ENCODE data around the gene DNAH5.

DNA sequence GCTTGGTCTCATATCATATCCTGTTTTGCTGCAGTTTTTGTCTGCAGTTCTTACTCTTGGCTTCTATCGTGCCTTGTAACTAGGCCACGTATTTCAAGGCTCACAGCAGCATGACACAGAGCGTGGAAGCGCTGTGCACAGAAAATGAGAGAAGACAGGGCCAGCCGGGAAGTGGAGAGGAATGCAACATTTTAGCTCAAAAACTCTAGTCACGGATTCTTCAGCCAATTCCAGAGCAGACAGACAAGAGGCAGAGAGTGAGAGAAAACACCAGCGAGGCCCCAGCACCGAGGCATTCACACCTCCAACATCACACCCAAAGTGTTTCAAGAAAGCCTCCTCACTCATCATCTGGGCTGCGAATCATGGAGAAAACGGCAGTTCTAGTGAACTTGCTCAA, 160.8 kb downstream of the DNAH5 start:
- TF ChIP-seq, protein P1, sequence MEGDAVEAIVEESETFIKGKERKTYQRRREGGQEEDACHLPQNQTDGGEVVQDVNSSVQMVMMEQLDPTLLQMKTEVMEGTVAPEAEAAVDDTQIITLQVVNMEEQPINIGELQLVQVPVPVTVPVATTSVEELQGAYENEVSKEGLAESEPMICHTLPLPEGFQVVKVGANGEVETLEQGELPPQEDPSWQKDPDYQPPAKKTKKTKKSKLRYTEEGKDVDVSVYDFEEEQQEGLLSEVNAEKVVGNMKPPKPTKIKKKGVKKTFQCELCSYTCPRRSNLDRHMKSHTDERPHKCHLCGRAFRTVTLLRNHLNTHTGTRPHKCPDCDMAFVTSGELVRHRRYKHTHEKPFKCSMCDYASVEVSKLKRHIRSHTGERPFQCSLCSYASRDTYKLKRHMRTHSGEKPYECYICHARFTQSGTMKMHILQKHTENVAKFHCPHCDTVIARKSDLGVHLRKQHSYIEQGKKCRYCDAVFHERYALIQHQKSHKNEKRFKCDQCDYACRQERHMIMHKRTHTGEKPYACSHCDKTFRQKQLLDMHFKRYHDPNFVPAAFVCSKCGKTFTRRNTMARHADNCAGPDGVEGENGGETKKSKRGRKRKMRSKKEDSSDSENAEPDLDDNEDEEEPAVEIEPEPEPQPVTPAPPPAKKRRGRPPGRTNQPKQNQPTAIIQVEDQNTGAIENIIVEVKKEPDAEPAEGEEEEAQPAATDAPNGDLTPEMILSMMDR (IDR thresholded peaks at IDR 0.05; ENCODE audit: extremely low read depth in 1 of 2, insufficient read depth in 1 of 2, low read depth in 1 of 2, low read length in 2 of 2): no peak
- TF ChIP-seq POLR2A (IDR thresholded peaks at IDR 0.05; ENCODE audit: low read depth, low read length) (no peak), POLR2AphosphoS5 (IDR thresholded peaks at IDR 0.05; ENCODE audit: insufficient read depth, low read depth, low read length) (no peak)

All from endothelial cell of umbilical vein (primary cell).